IPS-NIHi7 (cell line): ENCODE data around the gene PPIL4.
"Not testable (repeated sequence)": the region's sequence is repeated elsewhere in the genome, so short reads cannot be mapped to it uniquely, and the experiment has no call there.

Source experiments
- DNase-seq: peaks from one replicate; pipeline ENCODE4 v3.0.0; 2012; ENCODE audit warnings: mixed read lengths; ENCODE audit errors: extremely low spot score

The PPIL4 gene

DNA sequence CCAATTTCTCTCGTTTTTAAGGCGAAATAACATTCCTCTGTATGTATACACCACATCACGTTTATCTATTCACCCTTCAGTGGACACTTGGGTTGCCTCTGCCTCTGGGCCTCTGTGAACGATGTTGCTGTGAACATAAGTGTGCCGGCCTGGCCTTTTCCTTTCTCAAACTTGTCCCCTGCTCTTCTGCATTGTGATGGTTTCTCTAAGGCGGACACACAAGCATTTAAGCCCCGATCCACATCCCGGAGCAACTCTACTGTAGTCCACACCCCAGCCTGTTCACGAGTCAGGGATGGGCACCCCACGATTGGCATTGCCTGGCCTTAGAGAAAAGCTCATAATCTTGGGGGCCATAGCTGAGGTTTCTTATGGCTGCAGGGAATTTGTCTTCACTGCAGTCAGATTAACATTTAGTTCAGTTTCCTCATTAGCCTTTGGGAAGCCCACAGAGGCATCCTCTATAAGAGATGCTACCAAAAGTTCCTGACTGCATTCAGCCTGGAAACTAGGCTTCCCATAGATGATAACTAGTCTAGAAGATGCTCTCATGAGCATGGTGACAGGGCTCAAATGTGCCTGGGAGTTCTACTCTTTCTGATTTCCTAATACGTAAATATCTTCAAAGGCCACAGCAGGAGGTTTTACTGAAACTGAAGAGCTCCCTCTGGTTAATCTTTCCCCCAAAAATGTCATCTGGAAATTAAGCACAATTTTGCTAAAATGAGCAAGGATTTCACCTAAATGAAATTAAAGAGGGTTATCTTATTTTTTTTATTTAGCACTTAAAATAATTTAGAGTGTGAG, 61.8 kb downstream of the PPIL4 start:
- DNase-seq: no peak

DNA sequence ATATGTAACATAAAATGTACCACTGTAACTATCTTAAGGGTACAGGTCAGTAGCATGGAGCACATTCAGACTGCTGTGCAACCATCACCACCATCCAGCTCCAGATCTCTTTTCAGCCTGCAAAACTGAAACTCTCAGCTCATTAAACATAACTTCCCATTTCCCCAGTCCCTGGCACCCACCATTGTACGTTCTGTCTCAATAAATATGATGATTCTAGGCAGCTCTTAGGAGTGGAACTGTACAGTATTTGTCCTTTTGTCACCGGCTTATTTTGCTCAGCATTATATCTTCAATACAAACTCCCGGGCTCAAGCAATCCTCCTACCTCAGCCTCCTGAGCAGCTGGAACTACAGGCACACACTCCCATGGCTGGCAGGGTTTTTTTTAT, 62.5 kb downstream of the PPIL4 start:
- no peak for DNase-seq

DNA sequence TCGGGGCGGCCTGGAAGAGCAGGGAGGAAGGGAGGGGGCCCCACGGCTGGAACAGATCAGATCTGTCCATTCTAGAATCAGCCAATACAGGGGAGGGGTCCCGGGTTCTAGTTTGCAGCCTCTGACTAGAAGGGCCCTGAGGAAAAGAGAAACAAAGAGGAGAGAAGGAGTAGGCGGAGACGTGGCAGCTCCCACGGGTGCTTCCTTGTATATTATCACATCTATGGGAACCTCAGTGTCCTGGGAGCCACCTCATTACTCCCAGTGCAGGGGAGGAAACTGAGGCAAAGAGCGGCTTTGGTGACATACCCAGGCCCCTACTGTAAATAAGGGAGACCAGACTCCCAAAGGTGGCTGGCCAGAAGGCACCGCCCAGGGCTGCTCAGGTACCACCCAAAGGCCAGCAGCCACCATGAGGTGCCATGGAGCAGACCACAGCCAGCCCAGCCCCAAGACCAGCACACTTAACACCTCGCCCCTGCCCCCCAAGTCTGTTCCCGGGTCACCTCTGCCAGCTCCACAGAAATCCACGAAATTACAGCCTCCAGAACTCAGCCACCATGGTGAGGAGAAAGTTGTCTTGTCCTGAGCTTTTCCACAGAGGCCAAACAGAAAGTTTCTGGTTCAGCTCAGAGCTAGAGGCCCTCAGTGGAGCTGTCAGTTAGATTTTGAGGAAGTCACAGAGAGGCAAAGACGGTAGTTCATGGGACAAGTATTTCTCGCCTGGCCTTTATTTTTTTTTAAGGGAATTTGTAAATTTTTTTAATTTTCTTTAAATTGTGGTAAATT, 63.1 kb downstream of the PPIL4 start:
- no peak for DNase-seq

DNA sequence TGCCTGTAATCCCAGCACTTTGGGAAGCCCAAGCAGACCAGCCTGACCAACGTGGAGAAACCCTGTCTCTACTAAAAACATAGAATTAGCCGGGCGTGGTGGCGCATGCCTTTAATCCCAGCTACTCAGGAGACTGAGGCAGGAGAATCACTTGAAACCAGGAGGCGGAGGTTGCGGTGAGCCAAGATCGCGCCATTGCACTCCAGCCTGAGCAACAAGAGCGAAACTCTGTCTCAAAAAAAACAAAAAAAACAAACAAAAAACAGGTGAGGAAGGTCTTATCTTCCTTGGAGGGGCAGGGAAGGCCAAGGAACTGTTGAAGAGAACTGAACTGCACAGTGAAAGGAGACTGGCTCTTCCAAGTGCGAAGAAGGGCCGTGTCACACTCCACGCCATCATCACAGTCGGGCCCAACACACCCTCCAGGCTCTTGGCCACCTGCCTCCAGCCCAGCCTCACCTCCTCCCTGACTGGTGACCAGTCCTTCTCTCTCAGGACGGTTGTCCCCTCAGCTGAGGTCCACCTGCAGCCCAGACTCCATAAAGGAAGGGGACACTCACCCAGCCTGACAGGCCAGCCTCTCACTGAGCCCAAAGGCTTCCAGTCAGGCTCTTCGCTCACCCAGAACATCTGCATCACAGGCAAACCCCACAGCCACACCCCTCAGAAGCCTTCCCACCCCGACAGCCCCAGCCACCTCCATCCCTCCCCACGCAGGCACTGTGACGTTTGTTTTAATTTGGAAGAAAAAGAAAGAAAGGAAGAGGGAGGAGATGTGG, 65.2 kb downstream of the PPIL4 start:
- no peak for DNase-seq

DNA sequence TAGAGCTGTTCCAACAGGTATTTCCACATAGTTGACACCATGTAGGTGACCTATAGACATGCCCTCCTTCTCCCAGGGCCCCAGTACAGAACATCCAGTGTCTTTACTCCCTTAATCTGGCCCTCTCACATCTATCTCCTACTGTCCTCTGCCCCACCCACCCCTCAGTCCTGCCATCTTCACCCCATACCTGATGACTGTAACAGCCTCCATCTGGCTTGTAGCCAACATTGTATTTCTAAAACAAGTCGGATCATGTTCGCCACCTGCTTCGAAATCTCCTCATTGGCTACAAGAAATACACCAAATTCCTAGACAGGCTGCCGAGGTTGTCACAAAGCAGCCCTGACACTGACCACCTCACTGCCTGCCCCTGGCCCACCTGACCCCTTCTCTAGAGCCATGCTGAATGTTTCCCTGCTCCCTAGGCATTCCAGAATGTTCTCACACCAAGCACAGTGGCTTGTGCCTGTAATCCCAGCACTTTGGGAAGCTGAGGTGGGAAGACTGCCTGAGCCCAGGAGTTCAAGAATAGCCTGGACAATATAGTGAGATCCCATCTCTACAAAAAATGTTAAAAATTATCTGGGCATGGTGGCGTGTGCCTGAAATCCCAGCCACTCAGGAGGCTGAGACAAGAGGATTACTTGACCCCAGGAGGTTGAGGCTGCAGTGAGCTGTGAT, 67.1 kb downstream of the PPIL4 start:
- DNase-seq: no peak

DNA sequence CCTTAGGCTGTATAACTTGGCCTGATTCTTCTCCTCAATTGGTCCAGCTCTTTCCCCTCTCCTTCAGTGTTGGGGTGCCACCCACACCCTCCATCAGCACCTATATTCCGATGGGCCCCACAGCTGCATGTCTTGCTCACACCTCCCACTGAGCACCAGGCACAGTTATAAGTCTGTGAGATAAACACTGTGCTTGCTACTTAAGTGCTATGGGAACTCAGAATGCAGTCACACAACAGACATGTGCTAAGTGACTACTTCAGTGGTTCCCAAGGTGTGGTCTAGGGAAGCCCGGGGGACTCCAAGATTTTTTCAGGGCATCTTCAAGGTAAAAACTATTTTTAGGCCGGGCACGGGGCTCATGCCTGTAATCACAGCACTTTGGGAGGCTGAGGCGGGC, 68.3 kb downstream of the PPIL4 start:
- DNase-seq: no peak

DNA sequence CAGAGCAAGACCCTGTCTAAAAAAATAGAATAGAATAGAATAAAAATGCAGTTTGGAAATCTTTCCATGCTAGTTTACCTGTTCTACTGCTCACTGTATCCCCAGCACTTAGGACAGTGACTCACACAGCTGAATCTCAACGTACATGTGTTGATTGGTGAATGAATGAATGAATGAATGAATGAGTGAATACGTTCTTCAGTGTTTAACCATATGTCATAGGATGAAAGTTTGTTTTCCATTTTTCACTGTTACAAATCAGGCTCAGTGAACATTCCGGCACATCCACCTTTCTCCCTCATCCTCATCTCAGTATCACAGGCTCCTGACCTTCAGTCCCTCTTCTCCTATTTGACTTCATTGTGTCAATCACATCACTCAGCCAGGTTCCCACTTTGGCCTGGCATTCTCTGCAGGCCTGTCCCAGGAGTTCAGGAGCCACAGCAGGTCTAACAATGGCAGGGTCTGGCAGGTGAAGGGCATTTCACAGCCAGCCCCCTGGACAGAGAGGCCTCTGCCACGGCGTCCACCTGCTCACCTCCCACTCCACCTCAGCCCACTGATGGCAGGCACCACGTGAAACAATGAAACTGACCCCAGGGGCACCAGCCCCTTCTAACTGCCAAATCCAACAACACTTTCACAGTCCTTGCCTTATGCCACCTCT, 68.9 kb downstream of the PPIL4 start:
- no peak for DNase-seq

DNA sequence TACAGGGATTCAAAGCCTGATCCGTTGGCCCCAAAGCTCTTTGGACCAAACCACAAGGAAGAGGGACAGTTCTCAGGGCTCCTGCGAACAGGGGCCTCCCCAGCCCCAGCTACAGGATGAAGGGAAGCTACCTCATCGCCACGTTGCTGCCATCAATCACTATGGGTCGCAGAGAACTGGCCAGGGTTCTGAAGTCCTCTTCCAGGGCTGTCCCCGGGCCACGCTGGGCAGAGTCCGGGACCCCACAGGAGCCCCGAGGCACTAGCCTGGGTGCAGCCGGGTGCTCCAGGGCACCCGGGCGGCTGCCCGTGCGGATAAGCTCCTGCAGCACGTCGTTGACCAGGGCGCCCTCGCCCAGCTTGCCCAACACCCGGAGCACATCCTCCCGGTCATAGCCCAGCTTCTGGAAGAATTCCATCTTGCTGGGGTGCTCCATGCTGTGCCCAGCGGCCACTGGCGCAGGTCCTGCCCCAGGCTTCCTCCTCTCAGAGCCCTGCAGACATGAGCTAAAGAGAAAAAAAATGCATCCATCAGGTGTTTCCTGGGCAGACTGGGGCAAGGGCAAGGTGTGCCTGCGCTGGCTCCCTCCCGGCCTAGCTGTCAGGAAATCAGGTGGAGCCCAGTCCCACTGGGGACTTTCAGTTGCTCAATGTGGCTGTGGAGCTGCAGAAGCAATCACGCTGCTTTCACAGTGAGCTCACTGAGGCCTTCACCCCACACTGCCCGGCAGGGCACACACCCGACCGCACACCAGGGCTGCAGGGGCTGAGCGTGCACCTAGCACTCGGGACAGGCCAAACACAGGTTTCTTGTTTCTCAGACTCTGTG, 71.5 kb downstream of the PPIL4 start:
- no peak for DNase-seq

DNA sequence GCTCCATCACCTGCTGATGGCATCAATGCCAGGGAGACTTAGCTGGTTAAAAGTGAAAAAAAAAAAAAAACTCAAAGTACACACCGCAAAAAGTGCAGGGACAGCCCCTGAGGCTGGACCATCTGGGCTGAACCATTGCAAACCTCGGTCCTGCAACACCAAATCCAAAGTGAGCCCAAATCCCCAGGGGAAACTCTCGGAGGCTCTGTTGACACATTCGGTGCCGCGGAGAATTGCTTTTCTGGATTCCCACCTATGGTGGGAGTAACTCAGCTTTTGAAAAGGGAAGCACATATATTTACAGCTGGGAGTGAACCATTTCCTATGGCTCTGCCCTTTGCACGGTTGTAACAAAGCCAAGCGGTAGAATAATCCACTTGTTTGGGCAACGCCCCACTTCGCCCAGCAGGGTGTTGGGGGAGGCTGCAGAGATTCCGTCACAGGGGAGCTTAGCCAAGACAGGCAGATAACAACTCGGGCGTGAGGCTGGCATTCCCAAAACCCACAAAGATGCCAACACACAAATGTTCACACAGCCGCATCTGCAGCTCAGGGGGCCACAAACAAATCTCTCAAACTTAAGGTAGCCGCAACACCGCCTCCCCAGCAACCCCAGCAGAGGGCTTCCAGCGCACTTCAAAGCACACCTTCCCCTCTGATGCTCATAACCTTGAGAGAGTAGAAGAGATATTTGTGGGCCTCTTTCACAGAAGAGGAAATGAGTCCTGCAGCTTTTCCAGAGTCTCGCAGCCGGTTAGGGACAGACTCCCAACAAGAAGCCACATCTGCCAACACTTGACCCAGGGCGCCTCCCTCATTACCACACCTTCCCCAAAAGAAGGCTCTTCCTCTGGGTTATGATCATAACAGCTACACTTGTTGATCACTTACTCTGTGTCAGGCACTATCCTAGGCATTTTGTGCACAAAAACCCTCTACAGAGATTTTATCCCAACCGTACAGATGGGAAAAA, 72.5 kb downstream of the PPIL4 start:
- no peak for DNase-seq

DNA sequence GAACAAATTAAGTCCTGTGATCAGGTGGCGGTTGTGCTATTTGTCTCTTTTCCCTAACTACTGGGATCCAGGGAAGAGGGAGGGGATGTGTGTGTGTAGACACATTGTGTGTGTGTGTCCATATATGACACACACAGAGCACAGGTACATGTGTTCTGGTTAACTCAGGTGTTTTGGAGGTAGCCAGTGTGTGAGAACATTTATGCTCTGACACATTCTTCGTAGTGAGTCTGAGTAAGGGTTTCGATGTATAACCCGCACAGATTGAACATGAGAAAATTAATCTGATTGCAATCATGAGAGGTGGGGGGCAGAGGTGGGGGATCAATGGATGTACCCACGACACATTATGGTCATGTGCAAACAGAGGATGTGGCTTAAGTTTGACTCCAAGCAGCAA, 73.6 kb downstream of the PPIL4 start:
- no peak for DNase-seq

DNA sequence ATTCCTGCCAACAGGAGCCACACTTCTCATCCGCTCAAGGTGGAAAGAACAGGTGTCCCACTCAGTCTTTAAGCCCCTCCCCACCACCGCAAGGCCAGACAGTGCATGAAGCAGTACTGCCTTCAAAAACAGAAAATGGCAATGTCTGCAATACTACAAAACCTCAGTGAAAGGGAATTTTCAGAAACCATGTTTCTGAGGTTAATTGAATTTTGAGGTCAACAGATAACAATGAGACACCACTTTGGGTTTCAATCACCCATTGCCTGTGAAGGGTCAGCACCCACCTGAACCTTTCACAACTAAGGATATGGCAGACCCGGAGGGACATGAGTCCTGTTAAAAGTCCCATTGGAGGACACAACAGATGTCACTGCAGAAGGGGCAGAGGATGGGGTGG, 74.0 kb downstream of the PPIL4 start:
- DNase-seq: no peak

DNA sequence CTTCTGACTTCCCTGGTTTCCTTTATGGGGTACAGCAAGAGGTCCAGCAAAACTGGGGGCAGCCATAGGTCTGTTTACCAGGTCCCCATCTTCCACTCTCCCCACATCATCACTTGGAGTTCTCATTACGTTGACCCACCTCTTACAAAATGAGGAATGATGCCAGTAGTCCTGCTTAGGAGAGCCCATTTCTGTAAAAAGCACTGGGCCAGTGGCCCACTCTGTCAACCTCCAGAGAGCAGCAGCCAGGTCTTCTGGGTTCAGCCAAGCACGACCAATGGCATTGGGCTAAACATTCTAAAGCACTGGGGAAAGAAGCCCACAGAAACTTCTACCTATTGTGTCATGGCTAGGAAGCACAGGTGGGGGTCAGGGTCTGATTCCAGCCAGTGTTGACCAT, 74.9 kb downstream of the PPIL4 start:
- no peak for DNase-seq

DNA sequence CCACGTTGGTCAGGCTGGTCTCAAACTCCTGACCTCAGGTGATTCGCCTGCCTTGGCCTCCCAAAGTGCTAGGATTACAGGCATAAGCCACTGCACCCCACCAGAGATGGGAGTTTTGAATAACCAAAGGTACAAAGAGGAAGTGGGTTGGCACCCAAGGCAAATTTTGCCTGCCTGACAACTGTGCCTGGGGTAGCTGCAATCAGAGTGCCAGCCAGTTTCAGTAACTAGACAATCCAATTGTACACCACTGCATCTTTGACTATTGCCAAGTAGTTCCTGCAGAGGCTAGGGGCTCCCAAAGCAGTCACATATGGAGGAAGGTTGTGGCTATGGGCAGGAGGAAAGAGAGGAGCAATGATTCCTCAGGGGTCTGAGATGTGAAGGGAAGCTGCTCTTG, 77.7 kb downstream of the PPIL4 start:
- no peak for DNase-seq

DNA sequence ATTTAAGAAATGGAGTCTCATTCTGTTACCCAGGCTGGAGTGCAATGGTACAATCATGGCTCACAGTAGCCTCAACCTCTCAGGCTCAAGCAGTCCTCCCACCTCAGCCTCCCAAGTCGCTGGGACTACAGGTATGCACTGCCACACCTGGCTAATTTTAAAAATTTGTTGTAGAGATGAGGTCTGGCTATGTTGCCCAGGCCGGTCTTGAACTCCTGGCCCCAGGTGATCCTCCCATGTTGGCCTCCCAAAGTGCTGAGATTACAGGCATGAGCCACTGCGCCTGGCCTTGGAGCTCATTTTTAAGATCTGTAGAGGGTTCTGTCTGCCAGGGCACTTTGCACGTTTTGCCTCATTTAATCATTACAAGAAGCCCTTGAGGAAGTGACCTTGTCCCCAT, 78.6 kb downstream of the PPIL4 start:
- DNase-seq: no peak

DNA sequence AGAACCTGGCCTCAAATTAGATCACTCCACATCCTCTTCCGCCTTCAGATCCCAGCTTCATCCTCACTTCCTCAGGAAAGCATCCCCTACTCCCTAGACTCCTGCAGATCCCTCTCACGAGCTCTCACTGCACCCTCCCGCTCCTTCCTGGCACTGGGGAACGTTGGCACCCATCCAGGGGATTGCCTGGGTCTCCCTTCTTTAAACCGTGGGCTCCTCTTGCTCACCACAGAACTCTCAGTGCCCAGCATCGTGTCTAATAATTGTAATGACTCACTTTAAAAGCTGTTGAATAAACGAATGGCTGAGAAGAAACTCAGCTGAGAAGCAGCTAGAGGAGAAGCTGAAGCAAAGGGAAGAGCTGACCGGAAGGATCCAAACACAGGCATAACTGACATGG, 81.4 kb downstream of the PPIL4 start:
- no peak for DNase-seq

DNA sequence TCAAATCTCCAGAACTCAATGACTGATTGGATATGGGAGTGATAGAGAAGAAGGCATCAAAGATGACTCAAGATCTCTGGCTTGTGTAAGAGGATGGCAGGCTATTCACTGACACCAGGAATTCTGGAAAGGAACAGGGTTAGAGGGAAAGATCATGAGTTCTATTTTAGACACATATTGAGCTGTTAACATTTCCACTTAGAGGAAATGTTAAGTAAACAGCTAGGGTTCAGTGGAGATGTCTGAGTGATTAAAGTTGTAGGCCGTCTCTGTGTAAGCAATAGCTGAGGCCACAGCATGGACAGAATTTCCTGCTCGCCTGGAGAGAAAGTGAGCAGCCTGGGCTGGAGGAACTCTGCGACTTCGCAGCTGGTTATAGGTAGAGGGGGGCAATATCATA, 82.1 kb downstream of the PPIL4 start:
- no peak for DNase-seq

DNA sequence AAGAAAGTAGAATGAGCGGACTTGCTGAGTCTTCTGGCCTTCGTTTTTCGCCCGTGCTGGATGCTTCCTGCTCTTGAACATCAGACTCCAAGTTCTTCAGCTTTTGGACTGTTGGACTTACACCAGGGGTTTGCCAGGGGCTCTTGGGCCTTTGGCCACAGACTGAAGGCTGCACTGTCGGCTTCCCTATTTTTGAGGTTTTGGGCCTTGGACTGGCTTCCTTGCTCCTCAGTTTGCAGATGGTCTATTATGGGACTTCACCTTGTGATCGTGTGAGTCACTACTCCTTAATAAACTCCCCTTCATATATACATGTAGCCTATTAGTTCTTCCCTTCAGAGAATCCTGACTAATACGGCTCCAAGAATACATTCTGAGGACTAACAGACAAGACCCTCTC, 83.1 kb downstream of the PPIL4 start:
- DNase-seq: not testable (repeated sequence)

DNA sequence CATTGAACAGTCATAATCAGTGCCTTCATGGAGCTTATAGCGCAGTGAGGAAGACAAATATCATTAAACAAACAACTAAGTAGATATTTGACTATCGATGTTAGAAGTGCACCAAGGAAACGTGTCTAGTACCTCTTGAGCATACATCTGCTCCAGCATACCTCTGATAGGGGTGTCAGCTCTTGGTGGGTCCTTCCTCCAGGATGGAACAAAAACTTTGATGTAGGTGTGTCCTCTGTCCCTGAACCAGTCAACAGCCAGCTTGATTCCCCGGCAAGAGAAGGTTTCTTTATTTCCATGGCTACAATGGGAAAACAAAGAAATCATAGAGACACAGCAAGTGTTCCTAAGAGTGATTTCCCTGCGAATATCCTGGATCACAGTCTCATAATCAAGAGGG, 84.2 kb downstream of the PPIL4 start:
- no peak for DNase-seq

DNA sequence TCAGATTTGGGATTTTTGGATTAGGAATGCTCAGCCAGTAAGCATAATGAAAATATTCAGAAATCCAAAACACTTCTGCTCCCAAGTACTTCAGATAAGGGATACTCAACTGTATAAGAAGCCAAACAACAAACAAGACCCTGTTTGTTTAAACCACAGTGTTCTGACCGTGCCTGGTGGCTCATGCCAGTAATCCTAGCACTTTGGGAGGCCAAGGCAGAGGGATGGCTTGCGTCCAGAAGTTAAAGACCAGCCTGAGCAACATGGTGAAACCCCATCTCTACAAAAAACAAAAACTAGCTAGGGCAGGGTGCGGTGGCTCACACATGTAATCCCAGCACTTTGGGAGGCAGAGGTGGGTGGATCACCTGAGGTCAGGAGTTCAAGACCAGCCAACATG, 85.6 kb downstream of the PPIL4 start:
- DNase-seq: not testable (repeated sequence)
